Dermis blood vessel endothelial cell (primary cell): ENCODE results near the gene GPR3. TPM values are rescaled to one million over a fixed set of nuclear protein-coding genes. Genes with fewer than 3 reads are reported as not detected.
"Not testable (repeated sequence)": the region's sequence is repeated elsewhere in the genome, so short reads cannot be mapped to it uniquely, and the experiment has no call there.

Experiments used
- DNase-seq: peaks from one replicate; pipeline ENCODE4 v3.0.0; 2010
- total RNA-seq: library from RNA; depleted of rRNA; stranded (reverse); fragments of >200 nt; gene quantifications from 2 replicates; pipeline ENCODE4 v1.2.3, GENCODE V29; 2014

Gene GPR3
- total RNA-seq, 1 donor from 2014 or later, result 0.51 TPM

DNA sequence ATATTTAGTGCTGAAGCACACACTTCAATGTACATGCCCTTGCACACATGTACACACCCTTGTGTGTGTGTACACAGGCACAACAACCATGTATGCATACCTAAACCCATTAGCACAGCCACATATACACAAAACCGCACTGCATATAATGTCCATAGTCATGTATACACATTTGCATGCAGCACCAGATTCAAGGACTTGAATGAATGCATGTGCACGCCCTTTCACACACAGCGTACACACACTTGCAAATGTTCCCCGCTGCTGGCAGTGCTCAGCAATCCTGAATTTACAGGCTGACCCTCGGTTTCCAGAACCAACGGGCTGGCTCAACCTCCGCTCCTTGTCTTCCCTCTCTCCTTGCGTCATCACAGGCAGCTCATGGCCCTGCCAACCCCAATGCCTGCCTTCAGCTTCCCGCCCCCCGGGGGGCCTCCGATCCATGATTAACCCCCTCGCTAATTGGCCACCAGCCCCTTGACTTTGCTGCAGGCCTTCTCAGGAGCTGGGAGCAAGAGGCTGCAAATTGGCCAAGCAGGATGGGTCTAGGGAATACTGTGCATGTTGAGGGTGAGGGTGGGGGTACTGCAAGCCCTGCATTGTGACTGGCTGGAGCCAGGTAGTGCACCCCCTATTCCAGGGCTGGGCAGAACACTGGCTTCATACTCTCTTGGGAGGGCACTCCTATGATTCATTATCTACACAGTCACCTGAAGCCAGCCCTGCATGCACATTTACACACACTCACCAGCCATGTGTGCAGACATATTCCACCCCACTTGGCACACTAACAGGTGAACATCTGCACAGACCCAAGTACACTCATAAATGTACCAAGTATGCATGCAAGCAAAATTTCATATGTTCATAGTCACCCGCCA is 7.9 kb downstream of the GPR3 start:
- no peak for DNase-seq

- no peak for DNase-seq
These were observed 8.5 kb downstream of the GPR3 start for GRCh38 chr1:27400963-27401341.

- peak; percentile 82 for DNase-seq
These were observed 9.9 kb downstream of the GPR3 start for GRCh38 chr1:27402349-27402754.

GRCh38 chr1:27403065-27403726 is 10.8 kb downstream of the GPR3 start:
- DNase-seq, result peak; percentile 51

GRCh38 chr1:27403931-27404330 is 11.5 kb downstream of the GPR3 start:
- no peak for DNase-seq

DNA sequence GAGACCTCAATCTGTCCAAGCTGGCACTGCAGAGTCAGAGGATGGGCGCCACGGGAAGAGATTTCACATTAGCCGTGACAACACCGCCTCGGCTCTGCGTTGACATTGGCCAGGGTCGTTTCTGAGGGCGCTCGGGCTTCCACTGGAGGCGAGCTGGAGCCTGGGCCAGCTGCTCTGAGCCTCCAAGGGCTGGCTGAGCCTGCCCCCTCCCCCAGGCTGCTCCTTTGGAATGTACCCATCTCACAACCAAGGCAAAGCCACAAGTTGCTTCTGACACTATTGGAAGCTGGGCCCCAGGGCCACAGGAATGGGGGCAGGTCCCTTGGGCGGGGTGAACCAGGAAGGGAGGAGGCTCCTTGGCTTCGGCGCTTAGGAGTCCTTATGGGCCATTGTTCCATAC is 12.7 kb downstream of the GPR3 start:
- DNase-seq, result no peak

DNA sequence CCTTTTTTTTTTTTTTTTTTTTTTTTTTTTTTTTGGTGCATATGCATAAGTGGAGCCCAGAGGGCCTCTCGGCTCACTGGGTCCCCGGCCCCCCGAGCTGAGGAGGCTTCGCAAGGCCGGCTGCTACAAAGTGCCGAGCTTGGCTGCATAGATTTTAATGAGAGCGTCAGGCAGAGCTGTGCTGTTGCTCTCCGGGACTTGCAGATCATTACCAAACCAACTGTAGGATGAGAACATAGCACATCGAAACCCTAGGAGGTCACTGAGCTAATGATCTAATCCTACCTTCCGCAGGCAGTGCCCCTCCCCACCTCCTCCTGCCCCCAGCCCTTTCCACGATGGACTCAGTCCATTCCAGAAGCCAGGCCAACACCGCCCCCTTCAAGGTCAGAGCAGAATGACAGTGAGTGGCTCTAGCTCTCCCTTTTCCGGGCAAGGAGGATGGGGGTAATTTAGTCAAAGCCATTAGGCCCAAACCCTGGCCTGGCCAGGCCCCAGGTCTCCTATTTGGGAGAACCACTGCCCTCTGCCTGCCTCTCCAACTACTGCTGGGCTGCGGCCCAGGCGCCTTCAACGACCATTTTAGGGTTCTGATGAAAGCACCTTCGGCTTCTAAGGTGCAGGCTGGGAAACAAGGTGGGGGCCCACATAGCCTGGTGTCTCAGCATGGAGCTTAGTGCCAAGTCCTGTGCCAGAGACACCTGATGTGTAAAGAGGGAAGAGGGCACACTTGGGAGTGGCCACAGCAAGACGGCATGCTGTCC is 13.4 kb downstream of the GPR3 start:
- not testable (repeated sequence) for DNase-seq

DNA sequence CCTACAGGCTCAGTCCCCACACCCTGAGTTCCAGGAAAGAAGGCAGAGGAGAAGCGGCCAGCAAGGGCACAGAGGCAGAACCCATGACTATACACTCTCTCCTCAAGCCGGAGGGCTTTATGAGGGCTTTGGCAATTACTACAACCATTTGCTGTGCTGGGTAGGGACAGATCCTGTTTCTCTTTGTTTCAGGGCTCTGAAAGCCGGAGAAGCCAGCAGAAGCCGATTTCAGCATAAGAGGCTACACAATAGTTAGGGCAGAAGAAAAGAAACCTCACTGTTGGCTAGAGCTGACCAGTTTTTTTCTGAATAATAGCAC is 13.9 kb downstream of the GPR3 start:
- no peak for DNase-seq

DNA sequence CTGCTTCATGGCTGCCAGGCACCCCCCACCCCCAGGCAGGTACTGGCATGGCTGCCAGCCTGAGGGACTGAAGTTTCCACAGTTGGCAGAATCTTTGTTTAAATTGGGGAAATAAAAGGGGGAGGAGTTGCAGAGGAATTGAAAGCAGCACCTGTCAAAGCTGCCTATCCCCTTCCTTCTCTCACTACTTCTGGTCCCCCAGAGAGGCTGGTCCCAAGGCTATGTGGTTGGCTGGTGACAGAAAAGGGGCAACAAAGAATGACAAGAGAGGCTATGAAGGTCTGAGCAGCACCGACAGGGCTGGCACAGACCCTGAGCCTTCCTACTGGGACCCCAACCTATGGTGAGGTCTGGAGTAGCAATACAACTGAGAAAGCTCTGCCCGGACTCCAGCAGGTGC is 14.4 kb downstream of the GPR3 start:
- DNase-seq, result not testable (repeated sequence)

DNA sequence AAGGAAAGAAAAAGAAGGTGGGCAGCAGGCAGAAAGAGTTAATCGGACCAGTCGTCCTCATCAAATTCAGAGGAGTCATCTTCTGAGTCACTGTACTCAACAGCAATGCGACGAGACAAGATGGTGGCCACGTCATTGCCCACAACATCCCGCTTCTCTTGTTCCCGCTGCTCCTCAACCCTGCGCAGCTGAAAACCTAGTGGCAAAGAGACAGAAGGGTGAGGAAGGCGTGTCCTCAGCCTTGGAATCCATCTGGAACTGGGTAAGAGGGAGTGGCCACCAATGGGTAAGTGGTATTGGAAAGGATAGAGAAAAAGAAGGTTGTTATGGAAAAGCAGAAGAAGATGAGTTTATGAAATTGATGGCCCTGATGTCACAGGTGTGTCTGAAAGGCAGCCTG is 15.7 kb downstream of the GPR3 start:
- DNase-seq, result no peak

GRCh38 chr1:27409669-27410068 is 17.2 kb downstream of the GPR3 start:
- DNase-seq, result no peak

DNA sequence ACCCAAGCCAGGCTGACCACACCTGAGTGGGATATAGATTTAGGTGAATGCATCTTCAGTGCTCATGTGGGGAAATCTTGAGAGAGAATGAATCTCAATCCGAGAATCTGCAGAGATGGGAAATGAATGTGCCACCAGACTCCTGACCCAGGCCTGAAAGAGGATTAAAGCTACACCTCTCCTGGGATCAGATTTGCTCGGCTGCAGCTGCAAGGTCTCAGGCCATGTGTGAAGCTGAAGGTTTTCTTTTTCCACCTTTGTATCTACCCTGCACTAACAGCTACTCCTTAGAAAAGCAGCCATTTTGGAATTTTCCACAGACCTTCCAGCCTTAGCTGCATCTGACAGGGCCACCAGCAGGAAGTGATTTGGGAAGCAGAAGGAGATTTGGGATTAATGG is 18.3 kb downstream of the GPR3 start:
- DNase-seq, result no peak

- no peak for DNase-seq
These were observed 20.1 kb downstream of the GPR3 start for GRCh38 chr1:27412502-27412901.

DNA sequence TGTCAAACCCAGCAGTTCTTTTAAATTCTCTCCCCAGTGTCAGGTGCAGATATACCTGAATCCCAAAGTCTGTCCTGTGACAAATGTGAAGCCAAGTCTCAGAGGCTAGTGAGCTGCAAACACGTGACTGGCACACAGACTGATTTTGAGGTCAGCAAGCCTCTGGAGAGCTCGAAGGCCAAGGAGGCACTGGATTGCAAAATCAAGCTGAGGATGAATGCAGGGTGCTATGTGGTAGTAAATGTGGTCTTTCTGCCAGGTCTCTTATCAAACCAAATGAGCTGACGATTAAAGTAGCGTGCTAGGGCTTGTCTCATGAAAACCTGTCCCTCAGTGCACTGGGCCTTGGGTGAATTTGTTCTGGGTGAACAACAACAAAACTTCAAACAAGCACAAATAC is 20.6 kb downstream of the GPR3 start:
- no peak for DNase-seq

DNA sequence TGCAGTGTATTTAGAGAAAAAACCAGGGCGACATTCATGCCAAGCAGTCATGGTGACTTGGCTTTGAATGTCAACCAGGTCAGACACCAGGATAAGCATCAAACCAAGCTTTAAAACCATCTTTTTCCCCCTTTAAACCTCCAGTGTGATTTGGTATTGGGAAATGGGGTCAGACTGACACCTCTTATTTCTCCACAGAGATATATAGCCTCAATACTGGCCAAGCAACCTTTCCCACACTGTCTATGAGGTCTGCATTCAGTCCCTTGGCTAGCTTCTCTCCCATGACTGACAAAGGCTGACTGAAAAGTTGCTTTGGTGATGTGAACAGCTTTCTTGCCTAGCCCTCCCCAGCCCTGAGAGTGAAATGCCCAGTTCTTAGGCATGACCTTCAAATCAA is 21.7 kb downstream of the GPR3 start:
- DNase-seq, result no peak

GRCh38 chr1:27416387-27417111 is 24.1 kb downstream of the GPR3 start:
- peak; percentile 90 for DNase-seq

GRCh38 chr1:27417713-27418112 is 25.3 kb downstream of the GPR3 start:
- DNase-seq, result no peak

GRCh38 chr1:27418326-27419185 is 26.1 kb downstream of the GPR3 start:
- DNase-seq, result peak; percentile 76

- no peak for DNase-seq
These were observed 31.3 kb downstream of the GPR3 start for GRCh38 chr1:27423709-27424108.

- peak; percentile 18 for DNase-seq
These were observed 34.9 kb downstream of the GPR3 start for GRCh38 chr1:27427329-27427728.

GRCh38 chr1:27427816-27428315 is 35.4 kb downstream of the GPR3 start:
- peak; percentile 12 for DNase-seq
